GM21576 (cell line): Measurements from ENCODE around the gene TMA7B.

Experiments used
- ATAC-seq: cut with Tn5 transposase; IDR thresholded peaks from one replicate; pipeline ENCODE4 v1.9.1; 2021; ENCODE audit warnings: mild to moderate bottlenecking, moderate library complexity; ENCODE audit not compliant: unreplicated experiment

TMA7B gene

GRCh38 chr22:39932918-39933649 is 27.1 kb upstream of the TMA7B start:
- no peak for ATAC-seq

GRCh38 chr22:39933741-39934140 is 26.5 kb upstream of the TMA7B start:
- ATAC-seq = no peak

GRCh38 chr22:39935116-39935515 is 25.1 kb upstream of the TMA7B start:
- ATAC-seq = no peak

- ATAC-seq = no peak
Measured at GRCh38 chr22:39935612-39936011, 24.6 kb upstream of the TMA7B start.

- no peak for ATAC-seq
Measured at GRCh38 chr22:39936523-39937145, 23.6 kb upstream of the TMA7B start.

- ATAC-seq = no peak
Measured at GRCh38 chr22:39937906-39938305, 22.3 kb upstream of the TMA7B start.

GRCh38 chr22:39938509-39939111 is 21.6 kb upstream of the TMA7B start:
- no peak for ATAC-seq

GRCh38 chr22:39939830-39940229 is 20.4 kb upstream of the TMA7B start:
- no peak for ATAC-seq

- ATAC-seq = no peak
Measured at GRCh38 chr22:39940757-39941305, 19.4 kb upstream of the TMA7B start.

- no peak for ATAC-seq
Measured at GRCh38 chr22:39941601-39942000, 18.6 kb upstream of the TMA7B start.

- ATAC-seq = no peak
Measured at GRCh38 chr22:39942439-39943230, 17.6 kb upstream of the TMA7B start.

GRCh38 chr22:39943337-39943736 is 16.9 kb upstream of the TMA7B start:
- ATAC-seq = no peak

GRCh38 chr22:39943953-39944872 is 16.0 kb upstream of the TMA7B start:
- ATAC-seq = no peak

GRCh38 chr22:39946126-39946502 is 14.1 kb upstream of the TMA7B start:
- ATAC-seq = no peak

GRCh38 chr22:39946503-39947219 is 13.5 kb upstream of the TMA7B start:
- no peak for ATAC-seq

GRCh38 chr22:39947220-39948216 is 12.7 kb upstream of the TMA7B start:
- no peak for ATAC-seq

- ATAC-seq = no peak
Measured at GRCh38 chr22:39949964-39950737, 10.0 kb upstream of the TMA7B start.
